GM12875 (cell line): ENCODE results near the gene SLC26A11.

Experiments
- H3K4me3 ChIP-seq: one replicate; pipeline ENCODE4 v1.5.1; 2011; ENCODE audit warnings: low read depth, low read length, control low read depth
- TF ChIP-seq, protein P1 (sequence below): IDR thresholded peaks from 2 replicates; pipeline ENCODE4 v1.5.1; 2011; ENCODE audit warnings: low read depth, mild to moderate bottlenecking, control low read depth, inconsistent platforms, low read length, moderate library complexity, borderline replicate concordance; ENCODE audit not compliant: insufficient read depth

The SLC26A11 gene

DNA sequence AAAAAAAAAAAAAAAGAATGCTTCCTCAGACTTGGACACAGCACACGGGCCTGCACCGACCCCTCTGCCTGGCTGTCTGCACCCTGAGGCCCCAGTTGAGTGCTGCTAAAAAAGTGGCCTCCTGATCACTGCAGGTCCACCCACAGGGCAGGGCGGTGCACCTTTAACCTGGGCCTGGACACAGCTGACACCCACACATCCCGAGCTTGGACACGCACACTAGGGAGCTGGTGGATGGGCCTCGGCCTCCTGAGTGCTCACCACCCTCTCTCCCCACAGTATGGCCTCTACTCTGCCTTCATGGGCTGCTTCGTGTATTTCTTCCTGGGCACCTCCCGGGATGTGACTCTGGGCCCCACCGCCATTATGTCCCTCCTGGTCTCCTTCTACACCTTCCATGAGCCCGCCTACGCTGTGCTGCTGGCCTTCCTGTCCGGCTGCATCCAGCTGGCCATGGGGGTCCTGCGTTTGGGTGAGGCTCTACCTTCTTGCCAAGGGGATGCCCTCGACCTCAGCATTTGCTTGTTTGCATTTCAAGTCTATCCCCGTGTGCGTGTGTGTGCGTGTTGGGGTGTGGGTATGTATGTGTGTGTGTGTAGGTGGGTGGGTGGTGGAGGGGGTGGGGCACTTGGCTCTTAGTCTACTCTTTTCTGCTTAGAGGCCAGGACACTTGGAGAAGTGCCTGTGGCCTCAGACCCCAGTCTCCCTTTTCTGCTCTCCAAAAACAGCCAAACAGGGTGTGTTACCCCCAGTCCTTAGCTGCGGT lies 2.3 kb downstream of the SLC26A11 start:
- no peak overlapping the region for H3K4me3 ChIP-seq
- TF ChIP-seq, protein P1, sequence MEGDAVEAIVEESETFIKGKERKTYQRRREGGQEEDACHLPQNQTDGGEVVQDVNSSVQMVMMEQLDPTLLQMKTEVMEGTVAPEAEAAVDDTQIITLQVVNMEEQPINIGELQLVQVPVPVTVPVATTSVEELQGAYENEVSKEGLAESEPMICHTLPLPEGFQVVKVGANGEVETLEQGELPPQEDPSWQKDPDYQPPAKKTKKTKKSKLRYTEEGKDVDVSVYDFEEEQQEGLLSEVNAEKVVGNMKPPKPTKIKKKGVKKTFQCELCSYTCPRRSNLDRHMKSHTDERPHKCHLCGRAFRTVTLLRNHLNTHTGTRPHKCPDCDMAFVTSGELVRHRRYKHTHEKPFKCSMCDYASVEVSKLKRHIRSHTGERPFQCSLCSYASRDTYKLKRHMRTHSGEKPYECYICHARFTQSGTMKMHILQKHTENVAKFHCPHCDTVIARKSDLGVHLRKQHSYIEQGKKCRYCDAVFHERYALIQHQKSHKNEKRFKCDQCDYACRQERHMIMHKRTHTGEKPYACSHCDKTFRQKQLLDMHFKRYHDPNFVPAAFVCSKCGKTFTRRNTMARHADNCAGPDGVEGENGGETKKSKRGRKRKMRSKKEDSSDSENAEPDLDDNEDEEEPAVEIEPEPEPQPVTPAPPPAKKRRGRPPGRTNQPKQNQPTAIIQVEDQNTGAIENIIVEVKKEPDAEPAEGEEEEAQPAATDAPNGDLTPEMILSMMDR: no peak

DNA sequence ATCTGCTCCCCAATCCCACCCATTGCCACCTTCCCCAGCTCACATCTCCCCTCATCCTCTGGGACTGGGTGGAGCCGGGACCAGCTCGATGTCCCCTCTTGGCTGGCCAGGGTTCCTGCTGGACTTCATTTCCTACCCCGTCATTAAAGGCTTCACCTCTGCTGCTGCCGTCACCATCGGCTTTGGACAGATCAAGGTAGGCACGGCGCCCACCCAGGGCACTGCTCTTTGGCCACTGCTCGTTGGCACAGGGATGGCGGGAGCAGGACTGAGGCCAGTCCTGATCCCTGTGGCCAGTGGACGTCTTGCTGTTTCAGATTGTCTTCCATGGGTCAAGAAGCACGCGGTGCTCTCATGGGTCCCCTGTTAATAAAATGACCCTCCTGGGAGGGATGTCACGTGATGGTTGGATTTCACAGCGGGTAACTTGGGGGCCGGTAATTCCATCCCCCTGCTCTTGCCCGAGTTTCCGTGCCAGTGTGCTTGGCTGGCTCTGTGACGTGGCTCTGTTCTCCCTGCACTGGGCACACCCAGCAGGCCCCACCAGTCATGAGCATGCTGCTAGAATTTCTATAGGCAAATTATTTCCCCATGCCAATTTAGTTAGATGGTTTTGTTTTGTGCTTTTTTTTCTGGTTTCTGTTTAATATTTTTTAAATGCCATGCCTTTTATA lies 3.1 kb downstream of the SLC26A11 start:
- H3K4me3 ChIP-seq: no peak overlapping the region
- TF ChIP-seq, protein P1: no peak

DNA sequence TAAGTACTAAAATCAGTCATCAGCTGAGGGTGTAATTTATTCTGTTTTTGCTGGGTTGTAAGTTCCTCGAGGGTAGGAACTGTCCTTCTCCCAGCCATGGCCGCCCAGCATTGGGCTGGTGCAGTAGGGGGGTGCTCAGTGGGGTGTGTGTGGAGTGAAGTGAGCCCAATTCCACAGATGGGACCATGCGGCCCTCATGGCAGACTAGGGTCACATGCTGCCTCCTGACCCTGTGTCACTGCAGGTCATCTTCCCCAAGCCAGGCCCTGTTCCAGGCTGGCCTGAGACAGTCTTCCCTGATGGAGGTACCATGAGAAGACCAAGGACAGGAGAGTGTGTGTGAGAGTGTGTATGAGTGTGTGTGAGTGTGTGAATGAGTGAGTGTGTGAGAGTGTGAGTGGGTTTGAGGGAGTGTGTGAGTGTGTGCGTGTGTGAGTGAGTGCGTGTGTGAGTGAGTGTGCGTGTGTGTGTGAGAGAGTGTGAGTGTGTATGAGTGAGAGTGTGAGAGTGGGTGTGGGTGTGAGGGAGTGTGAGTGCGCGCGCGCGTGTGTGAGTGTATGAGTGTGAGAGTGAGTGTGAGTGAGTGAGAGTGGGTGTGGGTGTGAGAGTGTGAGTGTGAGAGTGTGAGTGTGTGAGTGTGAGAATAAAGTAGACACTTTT lies 3.7 kb downstream of the SLC26A11 start:
- TF ChIP-seq, protein P1: no peak
- no peak overlapping the region for H3K4me3 ChIP-seq

DNA sequence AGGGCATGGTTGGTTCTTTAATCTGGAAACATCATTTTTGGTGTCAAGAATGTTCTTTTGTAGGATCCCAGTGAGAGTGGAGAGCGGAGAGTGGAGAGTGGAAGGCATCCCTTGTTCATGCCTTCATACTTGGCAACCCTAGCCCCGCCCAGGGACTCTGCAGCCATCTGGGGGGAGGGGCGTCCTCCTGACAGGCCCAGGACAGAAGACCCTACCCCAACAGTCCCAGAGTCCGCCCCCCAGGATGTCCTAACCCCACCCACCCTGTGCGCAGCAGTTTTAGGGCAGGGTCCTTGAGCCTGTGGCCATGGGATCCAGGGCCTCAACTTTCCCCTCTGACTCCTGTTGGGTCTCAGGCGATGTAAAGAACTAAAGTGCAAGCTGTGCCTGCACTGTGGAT lies 4.5 kb downstream of the SLC26A11 start:
- no peak overlapping the region for H3K4me3 ChIP-seq
- TF ChIP-seq, protein P1: no peak

DNA sequence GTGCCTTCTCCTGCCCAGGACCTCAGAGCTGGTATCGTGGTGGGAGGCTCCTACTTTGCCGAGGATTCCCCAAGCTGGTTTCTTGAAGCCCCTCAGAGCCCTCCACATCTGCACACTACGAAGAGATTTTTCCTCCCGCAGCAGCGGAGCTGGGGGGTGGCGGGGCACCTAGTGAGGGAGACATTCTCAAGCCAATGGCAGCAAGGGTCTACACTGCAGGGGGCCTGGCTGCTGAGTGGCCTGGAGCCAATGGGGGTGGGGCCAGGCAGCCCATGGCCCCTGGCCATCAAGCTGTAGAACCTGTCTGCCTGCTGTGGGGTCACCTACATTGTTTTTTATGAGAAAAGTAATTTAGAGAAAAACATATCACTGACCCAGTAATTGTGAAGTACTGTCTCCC lies 5.0 kb downstream of the SLC26A11 start:
- no peak overlapping the region for H3K4me3 ChIP-seq
- TF ChIP-seq, protein P1: no peak

DNA sequence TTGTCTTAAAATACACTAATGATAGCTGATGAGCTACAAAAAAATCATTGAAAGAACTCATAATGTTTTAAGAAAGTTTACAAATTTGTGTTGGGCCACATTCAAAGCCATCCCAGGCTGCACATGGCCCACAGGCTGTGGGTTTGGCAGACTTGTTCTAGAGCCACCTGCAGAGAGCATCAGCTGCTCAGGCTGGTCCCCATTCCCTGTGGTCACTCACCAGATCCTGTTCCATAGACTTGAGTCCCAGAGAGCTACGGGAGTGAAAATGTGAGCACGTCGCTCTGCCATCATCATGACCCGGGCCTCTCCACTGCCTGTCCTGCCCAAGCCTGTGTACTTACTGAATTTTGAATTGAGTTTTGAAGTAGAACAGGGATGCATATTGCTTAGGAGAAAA lies 6.9 kb downstream of the SLC26A11 start:
- TF ChIP-seq, protein P1: no peak
- no peak overlapping the region for H3K4me3 ChIP-seq

DNA sequence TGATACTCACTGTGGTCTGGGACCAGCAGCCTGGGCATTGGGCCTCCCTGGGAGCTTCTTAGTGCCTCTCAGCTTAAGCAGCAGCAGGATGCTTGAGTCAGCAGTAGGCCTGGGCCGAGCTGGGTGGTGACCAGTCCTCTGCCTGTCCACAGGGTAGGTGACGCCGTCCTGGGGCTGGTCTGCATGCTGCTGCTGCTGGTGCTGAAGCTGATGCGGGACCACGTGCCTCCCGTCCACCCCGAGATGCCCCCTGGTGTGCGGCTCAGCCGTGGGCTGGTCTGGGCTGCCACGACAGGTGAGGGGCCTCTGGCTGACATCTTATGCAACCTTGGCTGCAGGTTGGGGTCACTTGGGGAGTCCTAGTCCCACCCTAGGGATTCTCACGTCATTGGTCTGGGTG lies 7.4 kb downstream of the SLC26A11 start:
- no peak overlapping the region for H3K4me3 ChIP-seq
- TF ChIP-seq, protein P1: no peak
